Activated CD4-positive, CD25-positive, alpha-beta regulatory T cell (primary cell): Measurements from ENCODE around the gene TAL1.

Experiments used
- DNase-seq, 4 experiments: peaks; one replicate each; lab custom pipeline; 2025; lab: John Stamatoyannopoulos, UW

Gene TAL1

DNA sequence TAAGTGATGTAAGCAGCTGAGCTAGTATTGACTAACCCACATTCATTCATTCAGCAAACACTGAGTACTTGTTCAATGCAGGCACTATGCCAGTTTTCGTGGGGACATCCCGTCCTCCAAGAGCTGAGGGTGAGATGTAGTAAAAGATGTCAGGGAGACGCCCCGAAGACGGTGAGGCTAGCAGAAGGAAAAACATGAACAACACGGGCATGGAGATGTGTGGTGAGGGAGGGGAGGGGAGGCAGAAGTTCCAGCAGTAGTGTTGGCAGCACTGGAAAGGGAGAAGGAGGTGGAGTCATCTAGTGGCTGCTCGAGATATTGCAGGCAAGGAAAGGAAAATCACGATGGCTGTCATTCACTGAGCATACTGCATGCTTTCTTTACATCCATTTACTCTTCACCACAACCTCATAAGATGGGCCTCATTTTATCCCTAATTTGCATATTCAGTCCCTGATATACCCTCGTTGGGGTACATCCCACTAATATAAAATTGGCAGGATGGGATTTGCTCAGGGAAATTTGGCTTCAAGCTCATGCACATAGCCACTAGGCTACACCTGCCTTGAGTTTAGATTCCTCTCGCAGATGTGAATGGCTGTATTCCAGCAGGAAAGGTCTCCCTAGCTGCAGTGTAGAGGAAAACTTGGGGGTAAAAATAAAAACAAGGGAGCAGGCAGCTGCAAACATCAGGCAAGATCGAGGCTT, 56.6 kb downstream of the TAL1 start:
- DNase-seq = no peak

DNA sequence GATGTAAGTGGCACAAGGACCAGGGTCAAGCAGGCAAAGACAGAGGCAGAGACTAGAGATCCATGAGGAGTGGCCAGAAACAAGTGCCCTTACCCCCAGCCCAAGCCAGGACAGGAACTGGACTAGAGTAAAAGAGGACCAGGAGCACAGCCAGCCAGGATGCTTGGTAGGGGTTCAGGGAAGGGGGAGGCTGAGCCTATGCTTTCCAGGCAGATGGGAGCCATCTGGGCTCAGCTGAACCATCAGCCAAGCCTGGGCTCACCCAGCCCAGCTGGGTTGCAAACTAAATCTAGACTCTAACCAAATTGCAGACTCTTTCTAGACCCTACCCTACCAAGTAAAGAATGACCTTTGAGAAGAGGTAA, 57.4 kb downstream of the TAL1 start:
- no peak for DNase-seq

DNA sequence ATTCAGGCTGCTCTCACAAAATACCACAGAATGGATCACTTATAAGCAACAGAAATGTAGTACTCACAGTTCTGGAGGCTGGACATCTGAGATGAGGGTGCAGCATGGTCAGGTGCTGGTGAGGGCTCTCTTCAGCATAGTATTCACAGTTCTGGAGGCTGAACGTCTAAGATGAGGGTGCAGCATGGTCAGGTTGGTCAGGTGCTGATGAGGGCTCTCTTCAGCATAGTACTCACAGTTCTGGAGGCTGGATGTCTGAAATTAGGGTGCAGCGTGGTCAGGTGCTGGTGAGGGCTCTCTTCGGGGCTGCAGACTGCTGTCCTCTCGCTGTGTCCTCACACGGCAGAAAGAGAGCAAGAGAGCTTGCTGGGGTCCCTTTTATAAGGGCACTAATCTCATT, 59.2 kb downstream of the TAL1 start:
- no peak for DNase-seq
